Stimulated activated naive CD8-positive, alpha-beta T cell treated with anti-CD3 and anti-CD28 coated beads, Interleukin-15, Interleukin-2, amounts not matched to agents 100 U/mL and 50 U/mL, for 24 hours (primary cell): ENCODE measurements around the gene CDK9.

ENCODE experiments used
- ATAC-seq: fragments of 150-1000 bp; cut with Tn5 transposase; one replicate; pipeline ENCODE4 v1.10.0; 2021
- DNase-seq: peaks from one replicate; pipeline ENCODE4 v3.0.0; 2021

CDK9 gene

GRCh38 chr9:127761491-127761956, 24.3 kb upstream of the CDK9 start:
- DNase-seq (no peak), ATAC-seq (no peak)

GRCh38 chr9:127762111-127762676, 23.6 kb upstream of the CDK9 start:
- DNase-seq = no peak
- ATAC-seq = no peak

GRCh38 chr9:127763918-127764384, 21.9 kb upstream of the CDK9 start:
- ATAC-seq = peak; percentile 56
- peak; percentile 62 for DNase-seq

DNA sequence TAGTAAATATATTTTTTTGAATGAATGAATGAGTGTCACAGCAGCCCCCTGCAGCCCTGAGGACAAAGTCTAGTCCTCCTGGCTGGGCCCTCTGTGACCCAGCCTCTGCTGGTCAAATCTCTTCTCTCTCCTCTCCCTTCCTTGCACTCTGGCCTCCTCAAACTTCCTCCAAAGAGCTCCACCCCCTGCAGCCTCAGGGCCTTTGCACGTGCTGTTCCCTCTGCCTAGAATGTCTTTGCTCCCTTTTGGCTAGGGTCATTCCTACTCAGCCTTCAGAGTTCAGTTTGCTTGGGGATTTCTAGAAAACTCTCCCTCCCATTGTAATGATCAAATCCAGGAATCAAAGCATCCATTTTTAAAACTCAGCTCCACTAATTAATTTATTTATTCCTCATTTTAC, 20.4 kb upstream of the CDK9 start:
- no peak for ATAC-seq
- DNase-seq = no peak

DNA sequence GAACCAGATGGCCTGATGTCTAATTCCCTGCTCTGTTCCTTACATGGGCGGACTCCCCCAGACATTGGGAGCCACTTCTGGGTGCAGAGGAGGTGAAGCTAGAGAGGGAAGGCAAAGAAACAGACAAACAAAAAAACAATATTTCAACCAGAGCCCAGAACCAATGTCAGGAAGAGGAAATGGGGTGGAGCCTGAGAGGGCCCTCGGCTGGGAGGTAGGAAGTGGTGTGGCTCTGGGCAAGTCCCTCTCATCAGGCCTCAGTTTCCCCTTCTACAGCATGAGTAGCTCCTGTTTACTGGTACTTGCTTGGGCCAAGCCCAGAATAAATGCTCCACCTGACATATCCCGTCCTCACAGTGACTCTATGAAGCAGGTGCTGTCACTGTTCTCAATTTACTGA, 18.4 kb upstream of the CDK9 start:
- DNase-seq (no peak), ATAC-seq (no peak)

DNA sequence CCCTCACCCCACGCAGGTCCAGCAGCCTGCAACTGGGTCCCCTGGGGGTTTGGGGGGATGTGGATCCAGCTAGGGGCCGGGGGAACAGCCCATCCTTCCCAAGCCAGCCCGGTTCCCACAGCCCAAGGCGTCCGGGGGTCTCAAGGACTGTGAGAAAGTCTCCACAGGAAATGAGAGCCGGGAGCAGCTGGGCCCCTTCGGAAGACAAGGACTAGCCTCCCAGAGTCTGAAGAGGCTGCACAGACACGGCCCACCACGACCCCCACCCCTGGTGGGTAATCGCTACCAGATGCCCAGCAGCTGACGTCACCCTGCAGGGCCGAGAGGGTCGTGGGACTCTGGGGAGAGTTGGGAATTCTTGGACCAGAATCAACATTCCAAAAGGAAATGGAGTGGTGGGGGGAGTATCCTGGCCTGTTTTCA, 17.9 kb upstream of the CDK9 start:
- no peak for ATAC-seq
- no peak for DNase-seq

DNA sequence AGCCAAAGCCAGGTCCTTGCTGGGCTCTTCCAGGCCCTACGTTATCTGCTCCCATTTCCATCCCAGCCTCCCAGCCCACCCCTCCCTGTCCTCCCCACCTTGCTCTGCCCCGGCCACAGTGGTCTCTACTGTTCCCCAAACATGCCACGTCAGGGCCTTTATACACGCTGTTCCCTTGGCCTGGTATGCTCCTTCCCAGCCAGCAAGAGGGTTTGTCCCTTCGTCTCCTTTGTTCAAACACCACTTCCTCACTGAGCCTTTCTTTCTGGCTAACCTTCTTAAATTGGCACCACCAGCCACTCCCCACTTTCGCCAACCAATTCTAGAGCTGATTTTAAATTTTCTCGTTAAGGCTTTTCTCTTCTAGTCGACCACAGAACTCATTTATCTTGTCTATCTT, 17.1 kb upstream of the CDK9 start:
- no peak for DNase-seq
- no peak for ATAC-seq

- ATAC-seq (no peak), DNase-seq (no peak)
Measured at GRCh38 chr9:127769101-127769500, 16.7 kb upstream of the CDK9 start.

- DNase-seq (no peak), ATAC-seq (no peak)
Measured at GRCh38 chr9:127769929-127770582, 15.8 kb upstream of the CDK9 start.

DNA sequence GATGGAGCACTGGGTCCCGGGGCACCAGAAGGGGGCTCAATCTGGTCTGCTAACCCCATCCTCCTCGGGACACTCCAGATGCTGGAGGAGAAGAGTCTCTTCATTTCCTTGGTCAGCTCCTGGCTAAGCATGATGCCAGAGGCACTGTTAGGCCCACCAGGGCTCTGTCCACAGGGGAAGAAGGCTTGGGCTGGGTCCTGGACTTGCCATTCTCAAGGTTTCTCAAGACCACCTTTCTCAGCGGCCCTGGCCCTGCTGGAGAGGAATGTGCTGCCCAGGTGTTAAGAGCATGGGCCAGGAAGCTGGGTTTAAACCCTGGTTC, 15.3 kb upstream of the CDK9 start:
- DNase-seq = no peak
- no peak for ATAC-seq

DNA sequence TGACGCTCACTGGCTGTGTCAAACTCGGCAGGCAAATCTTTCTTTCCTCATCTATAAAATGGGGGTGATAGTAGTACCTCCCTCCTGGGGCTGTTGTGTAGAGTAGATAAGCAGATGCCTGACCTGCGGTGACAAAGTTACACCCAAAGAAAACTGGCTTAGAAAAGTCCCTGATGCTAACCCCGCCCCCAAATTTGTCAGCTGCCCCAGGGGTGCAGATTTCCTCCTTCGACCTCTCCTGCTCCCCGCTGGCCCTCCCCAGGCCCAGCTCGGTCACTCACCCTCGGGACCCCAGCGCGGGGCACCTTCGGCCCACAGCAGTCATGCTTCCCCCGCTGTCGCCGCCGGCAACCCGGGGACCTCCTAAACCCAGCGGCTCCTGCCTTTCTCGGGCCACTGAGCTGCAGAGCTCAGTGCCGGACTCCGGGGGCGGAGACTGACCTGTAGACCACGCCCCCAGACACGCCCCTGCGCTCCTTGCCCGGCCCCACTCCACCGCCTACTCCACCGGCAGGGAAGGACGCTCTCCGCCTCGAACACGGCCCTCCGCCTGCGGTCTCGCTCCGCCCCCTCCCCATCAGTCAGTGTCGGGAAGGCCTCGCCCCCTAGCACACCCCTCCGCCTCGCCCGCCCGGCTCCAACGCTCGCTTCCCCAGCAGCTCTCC, 14.8 kb upstream of the CDK9 start:
- peak; percentile 94 for ATAC-seq

GRCh38 chr9:127771570-127772189, 14.2 kb upstream of the CDK9 start:
- ATAC-seq (no peak), DNase-seq (no peak)

More for the DNA sequence above, 14.8 kb upstream of the CDK9 start:
- DNase-seq = peak; percentile 97

DNA sequence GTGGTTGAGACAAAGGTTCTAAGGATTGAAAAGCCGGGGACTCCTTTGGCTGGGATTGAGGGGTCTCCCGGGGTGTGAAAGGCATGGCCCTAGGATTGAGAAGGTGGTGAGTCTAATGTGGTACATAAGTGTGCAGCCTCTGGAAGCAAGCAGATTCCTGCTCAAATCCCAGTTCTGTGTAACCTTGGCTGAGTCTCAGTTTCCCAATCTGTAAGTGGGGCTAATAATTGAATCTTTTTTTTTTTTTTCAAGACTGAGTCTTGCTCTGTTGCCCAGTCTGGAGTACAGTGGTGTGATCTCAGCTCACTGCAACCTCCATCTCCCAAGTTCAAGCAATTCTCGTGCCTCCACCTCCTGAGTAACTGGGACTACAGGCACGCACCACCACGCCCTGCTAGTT, 13.2 kb upstream of the CDK9 start:
- no peak for ATAC-seq

DNA sequence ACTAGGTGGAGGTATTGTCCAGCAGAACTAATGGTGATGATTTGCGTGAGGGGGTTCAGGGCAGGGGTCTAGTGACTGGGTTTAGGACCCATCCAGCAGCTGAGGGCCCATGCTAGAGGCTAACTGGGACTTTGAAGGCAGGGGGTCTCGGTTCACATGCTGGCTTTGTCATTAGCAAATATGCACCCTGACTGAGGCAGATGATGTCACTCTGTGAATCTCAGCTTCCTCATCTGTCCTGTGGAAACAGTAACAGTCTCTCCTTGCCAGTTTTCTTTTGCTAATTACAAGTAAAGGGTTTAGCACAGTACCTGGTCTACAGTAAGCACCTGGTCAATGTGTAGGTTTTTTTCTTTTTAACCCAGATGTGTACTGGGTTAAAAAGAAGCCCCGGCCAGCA, 12.6 kb upstream of the CDK9 start:
- DNase-seq = no peak
- no peak for ATAC-seq

More for the DNA sequence above, 13.2 kb upstream of the CDK9 start:
- no peak for DNase-seq

DNA sequence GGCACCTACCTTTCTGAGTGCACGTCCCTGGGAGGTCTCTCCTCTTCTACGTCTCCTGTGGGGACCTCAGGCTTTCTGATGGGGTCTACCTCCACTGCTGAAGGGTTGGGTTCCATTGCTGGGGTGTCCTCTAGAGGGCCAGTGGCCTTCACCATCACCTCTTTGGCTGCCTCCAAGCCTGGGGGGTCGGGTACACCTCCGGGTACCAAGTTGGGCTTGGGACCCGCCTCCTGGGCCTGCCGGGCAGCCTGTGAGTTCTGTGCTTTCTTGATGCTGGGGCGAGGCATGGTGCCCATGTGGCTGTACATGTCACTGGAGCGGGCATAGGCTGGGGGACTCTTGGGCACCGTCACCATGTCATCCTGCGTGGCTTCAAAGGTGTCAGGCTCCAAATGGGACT, 11.9 kb upstream of the CDK9 start:
- ATAC-seq (no peak), DNase-seq (no peak)

- DNase-seq (peak; percentile 79), ATAC-seq (peak; percentile 28)
Measured at GRCh38 chr9:127776195-127776923, 9.5 kb upstream of the CDK9 start.

DNA sequence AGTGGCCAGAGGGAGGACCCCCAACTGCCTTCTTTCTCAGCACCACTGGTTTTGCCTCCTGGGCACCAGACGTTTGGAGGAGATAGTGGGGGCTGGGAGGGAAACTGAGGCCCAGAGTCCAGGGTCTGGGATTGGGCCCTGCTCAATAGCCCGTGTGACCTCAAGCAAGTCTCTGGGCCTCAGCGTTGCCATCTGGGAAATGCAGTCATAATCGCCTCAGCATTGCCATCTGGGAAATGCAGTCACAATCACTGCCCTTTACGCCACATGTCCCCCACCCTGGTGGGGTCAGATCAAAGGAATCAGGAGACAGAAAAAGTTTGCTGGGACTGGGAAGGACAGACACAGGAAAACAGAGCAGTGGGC, 8.9 kb upstream of the CDK9 start:
- DNase-seq (peak; percentile 54), ATAC-seq (no peak)

- no peak for ATAC-seq
- DNase-seq = no peak
Measured at GRCh38 chr9:127777368-127777980, 8.4 kb upstream of the CDK9 start.

- ATAC-seq (peak; percentile 20), DNase-seq (peak; percentile 73)
Measured at GRCh38 chr9:127778280-127779135, 7.3 kb upstream of the CDK9 start, which contains the start of gene SH2D3C. Gene SH2D3C (minus strand): TSS chr9:127778666. CDS start chr9:127778627, 39 bp downstream.

GRCh38 chr9:127779136-127779981, 6.5 kb upstream of the CDK9 start:
- ATAC-seq (peak; percentile 79), DNase-seq (peak; percentile 75)
